Stimulated activated CD4-positive, alpha-beta T cell treated with anti-CD3 and anti-CD28 coated beads, TNF-alpha, amount 100 ng/mL, for 4 hours (primary cell): ENCODE measurements around the gene ARHGAP18.
"Not testable (repeated sequence)": the region's sequence is repeated elsewhere in the genome, so short reads cannot be mapped to it uniquely, and the experiment has no call there.

Experiments
- DNase-seq, 3 experiments: peaks; one replicate each; pipeline ENCODE4 v3.0.0-alpha.2; 2020; ENCODE audit warnings: low read depth in 3 of 3

The ARHGAP18 gene

GRCh38 chr6:129583866-129584265, 126.1 kb downstream of the ARHGAP18 start:
- DNase-seq: no peak

- no peak for DNase-seq
Observed at GRCh38 chr6:129578315-129578714, 131.7 kb downstream of the ARHGAP18 start.

GRCh38 chr6:129577691-129578090, 132.3 kb downstream of the ARHGAP18 start:
- DNase-seq: no peak

- DNase-seq: no peak
Observed at GRCh38 chr6:129576456-129576855, 133.5 kb downstream of the ARHGAP18 start.

GRCh38 chr6:129575378-129576118, 134.4 kb downstream of the ARHGAP18 start:
- DNase-seq: no peak

- not testable (repeated sequence) for DNase-seq
Observed at GRCh38 chr6:129574605-129575004, 135.4 kb downstream of the ARHGAP18 start.

GRCh38 chr6:129570929-129571328, 139.0 kb downstream of the ARHGAP18 start:
- DNase-seq: not testable (repeated sequence)

- DNase-seq: no peak
Observed at GRCh38 chr6:129568015-129568414, 142.0 kb downstream of the ARHGAP18 start.

GRCh38 chr6:129567374-129567773, 142.6 kb downstream of the ARHGAP18 start:
- DNase-seq: peak in 2 of 3 experiments; percentile 4 to 11

- DNase-seq: no peak
Observed at GRCh38 chr6:129565811-129566210, 144.2 kb downstream of the ARHGAP18 start.

- no peak for DNase-seq
Observed at GRCh38 chr6:129565366-129565765, 144.6 kb downstream of the ARHGAP18 start.

GRCh38 chr6:129558248-129558647, 151.7 kb downstream of the ARHGAP18 start:
- no peak for DNase-seq

- no peak for DNase-seq
Observed at GRCh38 chr6:129555206-129555832, 154.7 kb downstream of the ARHGAP18 start.

GRCh38 chr6:129552413-129552812, 157.6 kb downstream of the ARHGAP18 start:
- DNase-seq: no peak

- DNase-seq: no peak
Observed at GRCh38 chr6:129551486-129551885, 158.5 kb downstream of the ARHGAP18 start.

GRCh38 chr6:129546702-129547101, 163.3 kb downstream of the ARHGAP18 start:
- DNase-seq: no peak

GRCh38 chr6:129544892-129545612, 164.9 kb downstream of the ARHGAP18 start:
- DNase-seq: no peak

GRCh38 chr6:129543981-129544380, 166.0 kb downstream of the ARHGAP18 start:
- DNase-seq: no peak

- no peak for DNase-seq
Observed at GRCh38 chr6:129542705-129543104, 167.3 kb downstream of the ARHGAP18 start.

- no peak for DNase-seq
Observed at GRCh38 chr6:129539032-129539431, 170.9 kb downstream of the ARHGAP18 start.

GRCh38 chr6:129536271-129536670, 173.7 kb downstream of the ARHGAP18 start:
- DNase-seq: no peak

GRCh38 chr6:129534926-129535325, 175.1 kb downstream of the ARHGAP18 start:
- DNase-seq: no peak
